Esophagus squamous epithelium (tissue), 5 donors: Measurements from ENCODE around the gene TUBA4A. TPM values are rescaled to one million over a fixed set of nuclear protein-coding genes. Genes with fewer than 3 reads are reported as not detected.

Source experiments
- DNase-seq: peaks from one replicate; lab custom pipeline; 2025; lab: John Stamatoyannopoulos, UW
- H3K27ac ChIP-seq, 4 donors: fragments of 200-600 bp; sonication (generic); one replicate each; pipeline ENCODE4 v1.5.1; 2016 to 2019; ENCODE audit warnings: mild to moderate bottlenecking in 1 of 4
- H3K27me3 ChIP-seq, 4 donors: fragments of 200-600 bp; sonication (generic); 1 replicate in 3 of 4; 2 replicates in 1 of 4; pipeline versions ENCODE4 v1.5.1 to v1.6.0; 2017 to 2021; ENCODE audit warnings: antibody characterized with exemption in 1 of 4
- H3K36me3 ChIP-seq, 3 donors: fragments of 200-600 bp; sonication (generic); one replicate each; pipeline ENCODE4 v1.5.1; 2016 to 2019
- H3K4me1 ChIP-seq, 3 donors: fragments of 200-600 bp; sonication (generic); one replicate each; pipeline ENCODE4 v1.5.1; 2017 to 2019
- H3K4me3 ChIP-seq, 4 donors: fragments of 200-600 bp; sonication (generic); 1 replicate in 3 of 4; 2 replicates in 1 of 4; pipeline ENCODE4 v1.5.1; 2016 to 2019; ENCODE audit warnings: mild to moderate bottlenecking in 2 of 4, moderate library complexity in 1 of 4
- H3K9me3 ChIP-seq, 3 donors: fragments of 200-600 bp; sonication (generic); one replicate each; pipeline ENCODE4 v1.5.1; 2016 to 2019
- POLR2A ChIP-seq, 4 donors: fragments of 450-650 bp; IDR thresholded peaks; one replicate each; pipeline ENCODE4 v1.6.1; 2017; ENCODE audit warnings: antibody characterized with exemption in 4 of 4, mild to moderate bottlenecking in 4 of 4, moderate library complexity in 3 of 4
- WGBS, 2 donors: methylation state at CpG; one replicate each; pipeline ENCODE4 v1.1.5; 2018; 5-methylcytosine and 5-hydroxymethylcytosine counted together
- intact Hi-C: fragments of 100-400 bp; cut with DNase I; formaldehyde crosslinking; loops from one replicate; pipeline ENCODE4 v1.15.0; 2022
- total RNA-seq, 4 donors: library from RNA; depleted of rRNA; stranded (reverse); fragments of >200 nt; gene quantifications; one replicate each; pipeline ENCODE4 v1.1.0, GENCODE V29; 2016
- TF ChIP-seq, protein P1 (sequence below), 6 experiments: fragments of 450-650 bp in 4 of 6; fragments of 200-600 bp in 2 of 6; sonication (generic) in 2 of 6; IDR thresholded peaks; one replicate each; pipeline ENCODE4 v1.5.1; 2016 to 2019; ENCODE audit warnings: antibody characterized with exemption in 6 of 6, mild to moderate bottlenecking in 4 of 6, moderate library complexity in 4 of 6
- donor health status: DM: yes; HTN: yes; CAD: no.

Gene TUBA4A
- total RNA-seq, 4 donors from 2014 or later, result 104 to 258 (median 169) TPM

DNA sequence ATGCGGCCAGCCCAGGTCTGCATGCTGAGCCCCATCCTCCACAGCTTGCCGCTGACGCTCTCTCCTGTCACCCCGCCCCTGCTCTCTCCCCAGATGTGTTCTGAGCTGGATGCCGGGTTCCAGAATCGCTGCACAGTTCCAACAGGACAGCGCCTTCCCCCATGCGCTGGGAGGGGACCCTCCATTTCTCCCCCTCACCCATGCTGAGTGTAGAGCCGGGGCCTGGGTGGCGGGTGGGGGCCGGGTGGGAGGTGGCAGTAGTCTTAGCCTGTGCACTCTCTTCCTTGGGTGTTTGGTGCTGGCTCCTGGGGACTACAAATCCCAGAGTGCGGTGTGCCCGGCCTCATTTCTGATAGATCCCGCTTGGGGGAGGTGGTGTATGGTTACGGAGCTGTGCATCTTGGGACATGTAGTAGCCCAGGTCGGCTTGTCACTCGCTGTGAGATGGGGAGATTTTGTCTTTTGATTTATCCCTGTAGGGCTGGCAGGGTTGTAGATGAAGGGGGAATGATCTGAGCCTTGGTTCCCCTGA is 32.2 kb upstream of the TUBA4A start:
- no peak for TF ChIP-seq POLR2A (IDR thresholded peaks at IDR 0.05)
- TF ChIP-seq, protein P1, sequence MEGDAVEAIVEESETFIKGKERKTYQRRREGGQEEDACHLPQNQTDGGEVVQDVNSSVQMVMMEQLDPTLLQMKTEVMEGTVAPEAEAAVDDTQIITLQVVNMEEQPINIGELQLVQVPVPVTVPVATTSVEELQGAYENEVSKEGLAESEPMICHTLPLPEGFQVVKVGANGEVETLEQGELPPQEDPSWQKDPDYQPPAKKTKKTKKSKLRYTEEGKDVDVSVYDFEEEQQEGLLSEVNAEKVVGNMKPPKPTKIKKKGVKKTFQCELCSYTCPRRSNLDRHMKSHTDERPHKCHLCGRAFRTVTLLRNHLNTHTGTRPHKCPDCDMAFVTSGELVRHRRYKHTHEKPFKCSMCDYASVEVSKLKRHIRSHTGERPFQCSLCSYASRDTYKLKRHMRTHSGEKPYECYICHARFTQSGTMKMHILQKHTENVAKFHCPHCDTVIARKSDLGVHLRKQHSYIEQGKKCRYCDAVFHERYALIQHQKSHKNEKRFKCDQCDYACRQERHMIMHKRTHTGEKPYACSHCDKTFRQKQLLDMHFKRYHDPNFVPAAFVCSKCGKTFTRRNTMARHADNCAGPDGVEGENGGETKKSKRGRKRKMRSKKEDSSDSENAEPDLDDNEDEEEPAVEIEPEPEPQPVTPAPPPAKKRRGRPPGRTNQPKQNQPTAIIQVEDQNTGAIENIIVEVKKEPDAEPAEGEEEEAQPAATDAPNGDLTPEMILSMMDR (IDR thresholded peaks at IDR 0.05), result no peak
- Histone ChIP-seq H3K4me1 (peaks cover 27 to 80% (median 44%) of the 10 kb centered on the region in 3 donors), H3K9me3 (no peaks in the 10 kb centered on the region), H3K36me3 (peaks cover 0 to 49% (median 6%) of the 10 kb centered on the region in 3 donors), H3K4me3 (peak overlapping the region in 2 of 4 donors; percentile 12 to 30), H3K27me3 (no peaks in the 10 kb centered on the region), H3K27ac (peak overlapping the region; percentile 66 to 86 (median 82))
- no peak for DNase-seq
- 20 to 50% methylated on average over 2 to 9 of the region's 17 CpGs for WGBS, 2 donors
- intact Hi-C loops, result no loop called here

DNA sequence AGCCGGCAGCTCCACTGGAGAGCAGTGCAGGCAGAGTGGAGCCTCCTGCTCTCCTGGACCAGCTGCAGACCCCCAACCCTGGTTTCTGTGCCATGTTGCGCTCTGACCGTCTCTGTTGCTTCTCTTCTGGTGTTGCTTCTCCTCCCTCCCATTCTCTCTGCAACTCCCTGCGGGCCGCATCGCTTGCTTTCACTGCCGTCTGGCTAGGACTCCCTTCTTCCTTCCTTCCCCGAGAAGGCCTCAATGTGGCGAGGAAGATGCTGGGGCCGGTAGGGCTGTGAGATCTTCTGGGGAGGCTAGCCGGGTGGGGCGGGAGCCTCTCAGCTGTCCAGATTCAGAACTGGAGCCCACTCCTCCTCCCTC is 31.6 kb upstream of the TUBA4A start:
- peaks cover 0 to 55% (median 6%) of the 10 kb centered on the region in 3 donors for H3K36me3 ChIP-seq
- no peaks in the 10 kb centered on the region for H3K27me3 ChIP-seq
- intact Hi-C loops, result no loop called here
- DNase-seq, result no peak
- WGBS, 2 donors, result 86 to 92% methylated on average over 7 to 8 of the region's 12 CpGs
- peak overlapping the region in 1 of 4 donors; percentile 30 for H3K4me3 ChIP-seq
- peaks cover 31 to 86% (median 46%) of the 10 kb centered on the region in 3 donors for H3K4me1 ChIP-seq
- peak overlapping the region; percentile 66 to 86 (median 82) for H3K27ac ChIP-seq
- TF ChIP-seq, protein P1 (IDR thresholded peaks at IDR 0.05), result no peak
- no peak for TF ChIP-seq POLR2A (IDR thresholded peaks at IDR 0.05)
- H3K9me3 ChIP-seq, result no peaks in the 10 kb centered on the region

DNA sequence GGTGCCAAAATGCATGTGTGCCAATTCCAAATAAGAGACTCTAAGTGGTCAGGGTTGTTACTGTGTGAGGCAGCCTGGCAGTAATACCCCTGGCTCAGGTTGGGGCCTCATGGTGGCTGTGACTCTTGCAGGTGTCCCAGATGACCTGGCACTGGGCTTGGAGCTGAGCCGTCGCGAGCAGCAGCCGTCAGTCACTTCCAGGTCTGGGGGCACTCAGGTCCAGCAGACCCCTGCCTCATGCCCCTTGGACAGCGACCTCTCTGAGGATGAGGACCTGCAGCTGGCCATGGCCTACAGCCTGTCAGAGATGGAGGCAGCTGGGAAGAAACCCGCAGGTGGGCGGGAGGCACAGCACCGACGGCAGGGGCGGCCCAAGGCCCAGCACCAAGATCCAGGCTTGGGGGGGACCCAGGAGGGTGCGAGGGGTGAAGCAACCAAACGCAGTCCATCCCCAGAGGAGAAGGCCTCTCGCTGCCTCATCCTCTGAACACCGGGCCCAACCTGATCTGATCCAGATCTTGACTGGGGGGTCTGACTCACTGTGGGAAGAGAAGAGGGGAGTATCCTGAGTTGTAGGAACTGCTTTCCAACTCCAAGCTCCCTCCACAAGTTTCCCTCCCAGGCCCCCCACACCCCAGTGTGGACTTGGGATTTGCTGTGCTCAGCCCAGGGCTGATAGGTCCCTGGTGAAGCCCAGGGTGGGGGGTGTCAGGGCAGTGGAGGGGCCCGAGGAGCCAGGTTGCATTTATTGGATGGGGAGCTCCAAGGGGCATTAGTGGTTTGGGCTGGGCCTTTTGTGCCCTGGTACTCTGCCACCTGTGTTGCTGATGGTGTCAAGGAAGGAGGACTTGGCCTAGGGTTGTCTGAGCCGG is 31.0 kb upstream of the TUBA4A start:
- H3K9me3 ChIP-seq, result no peaks in the 10 kb centered on the region
- intact Hi-C loops, result no loop called here
- no peak for DNase-seq
- no peaks in the 10 kb centered on the region for H3K27me3 ChIP-seq
- no peak overlapping the region for H3K4me3 ChIP-seq
- H3K4me1 ChIP-seq, result peaks cover 34 to 86% (median 45%) of the 10 kb centered on the region in 3 donors
- TF ChIP-seq, protein P1 (IDR thresholded peaks at IDR 0.05), result no peak
- H3K36me3 ChIP-seq, result peaks cover 0 to 57% (median 6%) of the 10 kb centered on the region in 3 donors
- H3K27ac ChIP-seq, result peak overlapping the region; percentile 66 to 86 (median 82)
- WGBS, 2 donors, result 69 to 87% methylated on average over 5 to 7 of the region's 16 CpGs

GRCh38 chr2:219282943-219283581 is 29.3 kb upstream of the TUBA4A start:
- H3K27ac ChIP-seq, result no peak overlapping the region
- DNase-seq, result no peak
- peaks cover 39 to 82% (median 46%) of the 10 kb centered on the region in 3 donors for H3K4me1 ChIP-seq
- H3K36me3 ChIP-seq, result peaks cover 0 to 57% (median 6%) of the 10 kb centered on the region in 3 donors
- intact Hi-C loops, result no loop called here
- no peaks in the 10 kb centered on the region for H3K27me3 ChIP-seq
- WGBS, 2 donors, result 90 to 93% methylated on average over 13 to 15 of the region's 17 CpGs
- no peaks in the 10 kb centered on the region for H3K9me3 ChIP-seq
- TF ChIP-seq, protein P1 (IDR thresholded peaks at IDR 0.05), result no peak
- no peak for TF ChIP-seq POLR2A (IDR thresholded peaks at IDR 0.05)
- H3K4me3 ChIP-seq, result no peak overlapping the region
